ENCODE data around the gene RSPH9. TPM values are rescaled to one million over a fixed set of nuclear protein-coding genes. Genes with fewer than 3 reads are reported as not detected.

RSPH9 gene
- total RNA-seq, 1 donor from 2014 or later: not detected

GRCh38 chr6:43608807-43609206 is 36.0 kb upstream of the RSPH9 start:
- no peaks in the 10 kb centered on the region for H3K27me3 Mint-ChIP-seq (ENCODE audit: unreplicated experiment)
- peaks cover 16% of the 10 kb centered on the region for H3K36me3 Mint-ChIP-seq (ENCODE audit: low read depth, unreplicated experiment)
- no peak for DNase-seq (ENCODE audit: low spot score)
- no peak overlapping the region for H3K27ac Mint-ChIP-seq (ENCODE audit: unreplicated experiment)
- no peaks in the 10 kb centered on the region for H3K4me1 Mint-ChIP-seq (ENCODE audit: unreplicated experiment)
- TF ChIP-seq, protein P1, sequence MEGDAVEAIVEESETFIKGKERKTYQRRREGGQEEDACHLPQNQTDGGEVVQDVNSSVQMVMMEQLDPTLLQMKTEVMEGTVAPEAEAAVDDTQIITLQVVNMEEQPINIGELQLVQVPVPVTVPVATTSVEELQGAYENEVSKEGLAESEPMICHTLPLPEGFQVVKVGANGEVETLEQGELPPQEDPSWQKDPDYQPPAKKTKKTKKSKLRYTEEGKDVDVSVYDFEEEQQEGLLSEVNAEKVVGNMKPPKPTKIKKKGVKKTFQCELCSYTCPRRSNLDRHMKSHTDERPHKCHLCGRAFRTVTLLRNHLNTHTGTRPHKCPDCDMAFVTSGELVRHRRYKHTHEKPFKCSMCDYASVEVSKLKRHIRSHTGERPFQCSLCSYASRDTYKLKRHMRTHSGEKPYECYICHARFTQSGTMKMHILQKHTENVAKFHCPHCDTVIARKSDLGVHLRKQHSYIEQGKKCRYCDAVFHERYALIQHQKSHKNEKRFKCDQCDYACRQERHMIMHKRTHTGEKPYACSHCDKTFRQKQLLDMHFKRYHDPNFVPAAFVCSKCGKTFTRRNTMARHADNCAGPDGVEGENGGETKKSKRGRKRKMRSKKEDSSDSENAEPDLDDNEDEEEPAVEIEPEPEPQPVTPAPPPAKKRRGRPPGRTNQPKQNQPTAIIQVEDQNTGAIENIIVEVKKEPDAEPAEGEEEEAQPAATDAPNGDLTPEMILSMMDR (IDR thresholded peaks at IDR 0.05; ENCODE audit: unreplicated experiment): no peak
- no peak overlapping the region for H3K4me3 Mint-ChIP-seq (ENCODE audit: unreplicated experiment)
- H3K9me3 Mint-ChIP-seq (ENCODE audit: unreplicated experiment): no peaks in the 10 kb centered on the region

GRCh38 chr6:43609402-43609801 is 35.4 kb upstream of the RSPH9 start:
- no peaks in the 10 kb centered on the region for H3K9me3 Mint-ChIP-seq (ENCODE audit: unreplicated experiment)
- TF ChIP-seq, protein P1 (IDR thresholded peaks at IDR 0.05; ENCODE audit: unreplicated experiment): no peak
- no peak overlapping the region for H3K27ac Mint-ChIP-seq (ENCODE audit: unreplicated experiment)
- no peaks in the 10 kb centered on the region for H3K4me1 Mint-ChIP-seq (ENCODE audit: unreplicated experiment)
- no peak for DNase-seq (ENCODE audit: low spot score)
- H3K4me3 Mint-ChIP-seq (ENCODE audit: unreplicated experiment): no peak overlapping the region
- peaks cover 13% of the 10 kb centered on the region for H3K36me3 Mint-ChIP-seq (ENCODE audit: low read depth, unreplicated experiment)
- H3K27me3 Mint-ChIP-seq (ENCODE audit: unreplicated experiment): no peaks in the 10 kb centered on the region

DNA sequence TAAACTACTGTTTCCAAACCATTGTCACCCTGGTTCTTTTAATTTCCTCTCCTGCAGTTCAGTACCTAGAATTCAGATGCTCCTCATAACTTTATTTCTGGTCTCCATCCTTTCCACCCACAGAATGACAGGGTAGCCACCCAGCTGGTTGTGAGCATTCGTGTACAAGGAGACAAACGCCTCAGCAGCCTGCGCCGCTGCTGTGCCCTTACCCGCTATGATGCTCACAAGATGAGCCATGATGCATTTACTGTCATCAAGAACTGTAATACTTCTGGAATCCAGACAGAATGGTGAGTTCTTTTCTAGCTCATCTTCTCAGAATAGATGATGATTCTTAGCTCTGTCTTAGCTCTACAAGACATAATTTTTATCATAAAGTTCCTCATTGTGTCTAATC is 34.4 kb upstream of the RSPH9 start:
- TF ChIP-seq, protein P1 (IDR thresholded peaks at IDR 0.05; ENCODE audit: unreplicated experiment): no peak
- Mint-ChIP-seq H3K27ac (ENCODE audit: unreplicated experiment) (no peak overlapping the region), H3K27me3 (ENCODE audit: unreplicated experiment) (no peaks in the 10 kb centered on the region), H3K36me3 (ENCODE audit: low read depth, unreplicated experiment) (peaks cover 13% of the 10 kb centered on the region), H3K9me3 (ENCODE audit: unreplicated experiment) (no peaks in the 10 kb centered on the region), H3K4me1 (ENCODE audit: unreplicated experiment) (no peaks in the 10 kb centered on the region), H3K4me3 (ENCODE audit: unreplicated experiment) (peak overlapping the region; percentile 66)
- no peak for DNase-seq (ENCODE audit: low spot score)

GRCh38 chr6:43613721-43614395 is 31.0 kb upstream of the RSPH9 start:
- Mint-ChIP-seq H3K36me3 (ENCODE audit: low read depth, unreplicated experiment) (peaks cover 9% of the 10 kb centered on the region), H3K4me1 (ENCODE audit: unreplicated experiment) (no peaks in the 10 kb centered on the region), H3K27me3 (ENCODE audit: unreplicated experiment) (no peaks in the 10 kb centered on the region), H3K4me3 (ENCODE audit: unreplicated experiment) (no peak overlapping the region), H3K9me3 (ENCODE audit: unreplicated experiment) (no peaks in the 10 kb centered on the region), H3K27ac (ENCODE audit: unreplicated experiment) (no peak overlapping the region)
- TF ChIP-seq, protein P1 (IDR thresholded peaks at IDR 0.05; ENCODE audit: unreplicated experiment): no peak
- DNase-seq (ENCODE audit: low spot score): no peak

DNA sequence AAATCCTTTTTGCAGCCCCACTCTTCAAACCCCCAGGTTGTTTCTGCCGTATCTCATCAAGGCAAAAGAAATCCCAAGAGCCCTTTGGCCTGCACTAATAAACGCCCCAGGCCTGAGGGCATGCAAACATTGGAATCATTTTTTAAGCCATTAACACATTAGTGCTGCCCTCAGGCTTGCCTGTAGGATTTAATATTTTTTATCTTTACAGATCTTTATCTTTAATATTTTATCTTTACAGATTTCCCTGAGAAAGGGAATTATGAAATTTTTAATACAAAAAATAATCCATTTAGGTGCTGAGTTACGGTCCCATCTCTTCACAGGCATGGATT is 30.5 kb upstream of the RSPH9 start:
- Mint-ChIP-seq H3K27ac (ENCODE audit: unreplicated experiment) (no peak overlapping the region), H3K4me1 (ENCODE audit: unreplicated experiment) (no peaks in the 10 kb centered on the region), H3K4me3 (ENCODE audit: unreplicated experiment) (no peak overlapping the region), H3K27me3 (ENCODE audit: unreplicated experiment) (no peaks in the 10 kb centered on the region), H3K36me3 (ENCODE audit: low read depth, unreplicated experiment) (peaks cover 9% of the 10 kb centered on the region), H3K9me3 (ENCODE audit: unreplicated experiment) (no peaks in the 10 kb centered on the region)
- DNase-seq (ENCODE audit: low spot score): no peak
- TF ChIP-seq, protein P1 (IDR thresholded peaks at IDR 0.05; ENCODE audit: unreplicated experiment): no peak
